ENCODE data around the gene KIF22. TPM values are rescaled to one million over a fixed set of nuclear protein-coding genes. Genes with fewer than 3 reads are reported as not detected.
"Not testable (repeated sequence)": the region's sequence is repeated elsewhere in the genome, so short reads cannot be mapped to it uniquely, and the experiment has no call there.

Gene KIF22
- total RNA-seq, 4 donors from 2014 or later = 5.9 to 70.4 (median 15.8) TPM

GRCh38 chr16:29790949-29791844, 646 bp downstream of the KIF22 start:
- Histone ChIP-seq H3K9me3 (no peaks in the 10 kb centered on the region), H3K4me1 (peaks cover 0 to 8% of the 10 kb centered on the region in 2 donors), H3K27me3 (no peaks in the 10 kb centered on the region), H3K4me3 (peak overlapping the region; percentile 59 to 61), H3K27ac (peak overlapping the region in 1 of 2 donors; percentile 45), H3K36me3 (no peaks in the 10 kb centered on the region)
- DNase-seq = no peak
- no peak for TF ChIP-seq POLR2A (IDR thresholded peaks at IDR 0.05)
- TF ChIP-seq, protein P1, sequence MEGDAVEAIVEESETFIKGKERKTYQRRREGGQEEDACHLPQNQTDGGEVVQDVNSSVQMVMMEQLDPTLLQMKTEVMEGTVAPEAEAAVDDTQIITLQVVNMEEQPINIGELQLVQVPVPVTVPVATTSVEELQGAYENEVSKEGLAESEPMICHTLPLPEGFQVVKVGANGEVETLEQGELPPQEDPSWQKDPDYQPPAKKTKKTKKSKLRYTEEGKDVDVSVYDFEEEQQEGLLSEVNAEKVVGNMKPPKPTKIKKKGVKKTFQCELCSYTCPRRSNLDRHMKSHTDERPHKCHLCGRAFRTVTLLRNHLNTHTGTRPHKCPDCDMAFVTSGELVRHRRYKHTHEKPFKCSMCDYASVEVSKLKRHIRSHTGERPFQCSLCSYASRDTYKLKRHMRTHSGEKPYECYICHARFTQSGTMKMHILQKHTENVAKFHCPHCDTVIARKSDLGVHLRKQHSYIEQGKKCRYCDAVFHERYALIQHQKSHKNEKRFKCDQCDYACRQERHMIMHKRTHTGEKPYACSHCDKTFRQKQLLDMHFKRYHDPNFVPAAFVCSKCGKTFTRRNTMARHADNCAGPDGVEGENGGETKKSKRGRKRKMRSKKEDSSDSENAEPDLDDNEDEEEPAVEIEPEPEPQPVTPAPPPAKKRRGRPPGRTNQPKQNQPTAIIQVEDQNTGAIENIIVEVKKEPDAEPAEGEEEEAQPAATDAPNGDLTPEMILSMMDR (IDR thresholded peaks at IDR 0.05) = no peak
- intact Hi-C loops (cut with DNase I; ENCODE audit: low total_unique reads) = no loop called here

GRCh38 chr16:29791845-29792807, 1.6 kb downstream of the KIF22 start:
- no peaks in the 10 kb centered on the region for H3K36me3 ChIP-seq
- TF ChIP-seq, protein P1 (IDR thresholded peaks at IDR 0.05) = no peak
- TF ChIP-seq POLR2A (IDR thresholded peaks at IDR 0.05) = no peak
- intact Hi-C loops (cut with DNase I; ENCODE audit: low total_unique reads) = no loop called here
- H3K4me1 ChIP-seq = peaks cover 0 to 8% of the 10 kb centered on the region in 2 donors
- H3K9me3 ChIP-seq = no peaks in the 10 kb centered on the region
- no peaks in the 10 kb centered on the region for H3K27me3 ChIP-seq
- no peak for DNase-seq
- no peak overlapping the region for H3K4me3 ChIP-seq
- no peak overlapping the region for H3K27ac ChIP-seq

GRCh38 chr16:29793153-29793552, 2.6 kb downstream of the KIF22 start:
- intact Hi-C loops (cut with DNase I; ENCODE audit: low total_unique reads); H3K27ac ChIP-seq; H3K9me3 ChIP-seq; H3K4me3 ChIP-seq; DNase-seq; H3K36me3 ChIP-seq; H3K4me1 ChIP-seq; H3K27me3 ChIP-seq: not testable (repeated sequence)

DNA sequence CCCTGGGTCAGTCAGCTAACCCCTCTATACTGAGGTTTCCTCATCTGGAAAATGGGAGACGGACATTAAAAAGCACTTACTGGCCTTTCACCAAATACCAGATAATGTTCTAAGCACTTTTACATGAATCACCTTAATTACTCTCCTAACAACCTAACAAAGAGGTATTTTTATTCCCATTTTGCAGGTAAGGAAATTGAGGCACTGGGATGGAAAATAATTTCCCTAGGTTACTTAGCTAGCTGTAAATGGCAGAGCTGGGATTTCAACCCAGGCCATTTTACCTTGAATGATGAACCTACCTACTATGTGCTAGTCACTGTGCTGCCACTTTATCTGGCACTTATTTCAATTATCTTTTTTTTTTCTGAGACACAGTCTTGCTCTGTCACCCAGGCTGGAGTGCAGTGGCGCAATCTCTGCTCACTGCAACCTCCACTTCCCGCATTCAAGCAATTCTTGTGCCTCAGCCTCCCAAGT, 3.7 kb downstream of the KIF22 start:
- no peak overlapping the region for H3K27ac ChIP-seq
- TF ChIP-seq, protein P1 (IDR thresholded peaks at IDR 0.05) = no peak
- no peak for TF ChIP-seq POLR2A (IDR thresholded peaks at IDR 0.05)
- H3K4me3 ChIP-seq = no peak overlapping the region
- H3K27me3 ChIP-seq = no peaks in the 10 kb centered on the region
- DNase-seq = no peak
- peaks cover 0 to 8% of the 10 kb centered on the region in 2 donors for H3K4me1 ChIP-seq
- H3K9me3 ChIP-seq = no peaks in the 10 kb centered on the region
- H3K36me3 ChIP-seq = no peaks in the 10 kb centered on the region
- intact Hi-C loops (cut with DNase I; ENCODE audit: low total_unique reads) = no loop called here

- H3K9me3 ChIP-seq = no peaks in the 10 kb centered on the region
- TF ChIP-seq, protein P1 (IDR thresholded peaks at IDR 0.05) = no peak
- TF ChIP-seq POLR2A (IDR thresholded peaks at IDR 0.05) = no peak
- no peak for DNase-seq
- H3K27ac ChIP-seq = no peak overlapping the region
- H3K36me3 ChIP-seq = no peaks in the 10 kb centered on the region
- intact Hi-C loops (cut with DNase I; ENCODE audit: low total_unique reads) = no loop called here
- no peaks in the 10 kb centered on the region for H3K4me1 ChIP-seq
- H3K4me3 ChIP-seq = no peak overlapping the region
- no peaks in the 10 kb centered on the region for H3K27me3 ChIP-seq
Observed at GRCh38 chr16:29802416-29802935, 11.9 kb downstream of the KIF22 start.

Data from uterus (tissue), 4 donors.